Measurements from ENCODE around the gene NPW. TPM values are rescaled to one million over a fixed set of nuclear protein-coding genes. Genes with fewer than 3 reads are reported as not detected.
A peak's percentile ranks its signal among the peaks of the same experiment; 100 is the strongest.

Gene NPW
- polyA plus RNA-seq, 1 donor, result 4.4 TPM

- H3K36me3 ChIP-seq (ENCODE audit: control insufficient read depth, insufficient read depth, low read length), result peaks cover 68% of the 10 kb centered on the region
- no peaks in the 10 kb centered on the region for H3K9me3 ChIP-seq (ENCODE audit: control insufficient read depth, low read depth, low read length)
- no CpG with 5 or more reads among the region's 8 CpGs for WGBS (ENCODE audit: insufficient coverage, low lambda C conversion rate)
- H3K27me3 ChIP-seq (ENCODE audit: control insufficient read depth, insufficient read depth, low read length), result no peaks in the 10 kb centered on the region
- no peak overlapping the region for H3K4me3 ChIP-seq (ENCODE audit: low read length)
- H3K4me1 ChIP-seq (ENCODE audit: control insufficient read depth, insufficient read depth, low read length), result peaks cover 31% of the 10 kb centered on the region
- DNase-seq, result no peak
- H3K27ac ChIP-seq (ENCODE audit: low read length), result no peak overlapping the region
These were observed 16.3 kb upstream of the NPW start for GRCh38 chr16:2003231-2003826.

GRCh38 chr16:2003827-2004641 lies 15.6 kb upstream of the NPW start:
- peaks cover 61% of the 10 kb centered on the region for H3K36me3 ChIP-seq (ENCODE audit: control insufficient read depth, insufficient read depth, low read length)
- DNase-seq, result peak; percentile 85 to 86
- peak overlapping the region; percentile 39 for H3K27ac ChIP-seq (ENCODE audit: low read length)
- peaks cover 36% of the 10 kb centered on the region for H3K4me1 ChIP-seq (ENCODE audit: control insufficient read depth, insufficient read depth, low read length)
- H3K27me3 ChIP-seq (ENCODE audit: control insufficient read depth, insufficient read depth, low read length), result no peaks in the 10 kb centered on the region
- H3K9me3 ChIP-seq (ENCODE audit: control insufficient read depth, low read depth, low read length), result no peaks in the 10 kb centered on the region
- peak overlapping the region; percentile 17 for H3K4me3 ChIP-seq (ENCODE audit: low read length)
- WGBS (ENCODE audit: insufficient coverage, low lambda C conversion rate), result no CpG with 5 or more reads among the region's 36 CpGs

- Histone ChIP-seq H3K4me1 (ENCODE audit: control insufficient read depth, insufficient read depth, low read length) (peaks cover 36% of the 10 kb centered on the region), H3K27ac (ENCODE audit: low read length) (no peak overlapping the region), H3K4me3 (ENCODE audit: low read length) (no peak overlapping the region), H3K9me3 (ENCODE audit: control insufficient read depth, low read depth, low read length) (no peaks in the 10 kb centered on the region), H3K27me3 (ENCODE audit: control insufficient read depth, insufficient read depth, low read length) (no peaks in the 10 kb centered on the region), H3K36me3 (ENCODE audit: control insufficient read depth, insufficient read depth, low read length) (peaks cover 52% of the 10 kb centered on the region)
- DNase-seq, result no peak
- WGBS (ENCODE audit: insufficient coverage, low lambda C conversion rate), result no CpG with 5 or more reads among the region's 34 CpGs
These were observed 14.6 kb upstream of the NPW start for GRCh38 chr16:2004795-2005517.

GRCh38 chr16:2005646-2006045 lies 13.9 kb upstream of the NPW start:
- peaks cover 43% of the 10 kb centered on the region for H3K4me1 ChIP-seq (ENCODE audit: control insufficient read depth, insufficient read depth, low read length)

GRCh38 chr16:2006317-2006716 lies 13.3 kb upstream of the NPW start:
- H3K27ac ChIP-seq (ENCODE audit: low read length), result no peak overlapping the region
- DNase-seq, result no peak
- peaks cover 43% of the 10 kb centered on the region for H3K4me1 ChIP-seq (ENCODE audit: control insufficient read depth, insufficient read depth, low read length)
- H3K27me3 ChIP-seq (ENCODE audit: control insufficient read depth, insufficient read depth, low read length), result no peaks in the 10 kb centered on the region
- peaks cover 39% of the 10 kb centered on the region for H3K36me3 ChIP-seq (ENCODE audit: control insufficient read depth, insufficient read depth, low read length)
- H3K4me3 ChIP-seq (ENCODE audit: low read length), result no peak overlapping the region
- no peaks in the 10 kb centered on the region for H3K9me3 ChIP-seq (ENCODE audit: control insufficient read depth, low read depth, low read length)
- no CpG with 5 or more reads among the region's 8 CpGs for WGBS (ENCODE audit: insufficient coverage, low lambda C conversion rate)

More at GRCh38 chr16:2005646-2006045, 13.9 kb upstream of the NPW start:
- H3K4me3 ChIP-seq (ENCODE audit: low read length), result no peak overlapping the region
- WGBS (ENCODE audit: insufficient coverage, low lambda C conversion rate), result no CpG with 5 or more reads among the region's 21 CpGs
- H3K27me3 ChIP-seq (ENCODE audit: control insufficient read depth, insufficient read depth, low read length), result no peaks in the 10 kb centered on the region
- no peak overlapping the region for H3K27ac ChIP-seq (ENCODE audit: low read length)
- DNase-seq, result no peak
- H3K9me3 ChIP-seq (ENCODE audit: control insufficient read depth, low read depth, low read length), result no peaks in the 10 kb centered on the region
- peaks cover 45% of the 10 kb centered on the region for H3K36me3 ChIP-seq (ENCODE audit: control insufficient read depth, insufficient read depth, low read length)

GRCh38 chr16:2007081-2007836 lies 12.3 kb upstream of the NPW start:
- Histone ChIP-seq H3K4me1 (ENCODE audit: control insufficient read depth, insufficient read depth, low read length) (peaks cover 43% of the 10 kb centered on the region), H3K4me3 (ENCODE audit: low read length) (peak overlapping the region; percentile 71), H3K27me3 (ENCODE audit: control insufficient read depth, insufficient read depth, low read length) (no peaks in the 10 kb centered on the region), H3K9me3 (ENCODE audit: control insufficient read depth, low read depth, low read length) (no peaks in the 10 kb centered on the region), H3K27ac (ENCODE audit: low read length) (peak overlapping the region; percentile 45), H3K36me3 (ENCODE audit: control insufficient read depth, insufficient read depth, low read length) (peaks cover 29% of the 10 kb centered on the region)
- DNase-seq, result no peak
- no CpG with 5 or more reads among the region's 16 CpGs for WGBS (ENCODE audit: insufficient coverage, low lambda C conversion rate)

- no peaks in the 10 kb centered on the region for H3K9me3 ChIP-seq (ENCODE audit: control insufficient read depth, low read depth, low read length)
- peaks cover 43% of the 10 kb centered on the region for H3K4me1 ChIP-seq (ENCODE audit: control insufficient read depth, insufficient read depth, low read length)
- peak overlapping the region; percentile 71 for H3K4me3 ChIP-seq (ENCODE audit: low read length)
- no peaks in the 10 kb centered on the region for H3K27me3 ChIP-seq (ENCODE audit: control insufficient read depth, insufficient read depth, low read length)
- WGBS (ENCODE audit: insufficient coverage, low lambda C conversion rate), result no CpG with 5 or more reads among the region's 15 CpGs
- peak; percentile 51 to 53 for DNase-seq
- peaks cover 21% of the 10 kb centered on the region for H3K36me3 ChIP-seq (ENCODE audit: control insufficient read depth, insufficient read depth, low read length)
- peak overlapping the region; percentile 45 for H3K27ac ChIP-seq (ENCODE audit: low read length)
These were observed 11.5 kb upstream of the NPW start for GRCh38 chr16:2008009-2008526.

GRCh38 chr16:2008631-2009163 lies 10.9 kb upstream of the NPW start:
- no CpG with 5 or more reads among the region's 23 CpGs for WGBS (ENCODE audit: insufficient coverage, low lambda C conversion rate)
- Histone ChIP-seq H3K27ac (ENCODE audit: low read length) (peak overlapping the region; percentile 45), H3K9me3 (ENCODE audit: control insufficient read depth, low read depth, low read length) (no peaks in the 10 kb centered on the region), H3K27me3 (ENCODE audit: control insufficient read depth, insufficient read depth, low read length) (no peaks in the 10 kb centered on the region), H3K4me3 (ENCODE audit: low read length) (peak overlapping the region; percentile 71), H3K36me3 (ENCODE audit: control insufficient read depth, insufficient read depth, low read length) (peaks cover 15% of the 10 kb centered on the region), H3K4me1 (ENCODE audit: control insufficient read depth, insufficient read depth, low read length) (peaks cover 40% of the 10 kb centered on the region)
- DNase-seq, result peak in 1 of 2 donors; percentile 42

- WGBS (ENCODE audit: insufficient coverage, low lambda C conversion rate), result no CpG with 5 or more reads among the region's 55 CpGs
- Histone ChIP-seq H3K27ac (ENCODE audit: low read length) (peak overlapping the region; percentile 45), H3K9me3 (ENCODE audit: control insufficient read depth, low read depth, low read length) (no peaks in the 10 kb centered on the region), H3K4me3 (ENCODE audit: low read length) (peak overlapping the region; percentile 71), H3K36me3 (ENCODE audit: control insufficient read depth, insufficient read depth, low read length) (peaks cover 15% of the 10 kb centered on the region), H3K4me1 (ENCODE audit: control insufficient read depth, insufficient read depth, low read length) (peaks cover 35% of the 10 kb centered on the region), H3K27me3 (ENCODE audit: control insufficient read depth, insufficient read depth, low read length) (no peaks in the 10 kb centered on the region)
- DNase-seq, result peak in 1 of 2 donors; percentile 67
These were observed 10.3 kb upstream of the NPW start for GRCh38 chr16:2009164-2009711.

Measured in large intestine (tissue), 3 donors.